MCF 10A (cell line): Measurements from ENCODE around the gene ZNF343. TPM values are rescaled to one million over a fixed set of nuclear protein-coding genes. Genes with fewer than 3 reads are reported as not detected.
"Not testable (repeated sequence)": the region's sequence is repeated elsewhere in the genome, so short reads cannot be mapped to it uniquely, and the experiment has no call there.

Experiments used
- BruUV-seq: library from RNA; stranded (reverse); fragments of 400-500 nt; replicated peaks from 2 replicates; lab custom pipeline; 2021; lab: Mats Ljungman, UMichigan
- CTCF ChIA-PET: fragments of 300-600 bp; sonication (Branson Sonifier 250); formaldehyde crosslinking; extraction: SDS; loops from one replicate; lab custom pipeline; 2021; ENCODE audit warnings: antibody characterized with exemption, inconsistent platforms; lab: Yijun Ruan, JAX
- POLR2A ChIA-PET: fragments of 300-600, 350-650 bp; sonication (Branson Sonifier 250); formaldehyde crosslinking; extraction: SDS; loops from one replicate; lab custom pipeline; 2020; ENCODE audit warnings: antibody characterized with exemption, inconsistent platforms; lab: Yijun Ruan, JAX
- DNase-seq: peaks from one replicate; pipeline ENCODE4 v3.0.0-alpha.2; 2018; ENCODE audit not compliant: unreplicated experiment
- H3K27ac Mint-ChIP-seq: one replicate; pipeline ENCODE4 v1.8.0; 2022; ENCODE audit warnings: mild to moderate bottlenecking, low read depth, mixed read lengths; ENCODE audit not compliant: unreplicated experiment
- H3K27me3 Mint-ChIP-seq: one replicate; pipeline ENCODE4 v1.8.0; 2022; ENCODE audit warnings: mixed read lengths; ENCODE audit not compliant: insufficient read depth, unreplicated experiment
- H3K36me3 Mint-ChIP-seq: one replicate; pipeline ENCODE4 v1.8.0; 2022; ENCODE audit warnings: mild to moderate bottlenecking, moderate library complexity, mixed read lengths; ENCODE audit not compliant: insufficient read depth, unreplicated experiment
- H3K4me1 Mint-ChIP-seq: one replicate; pipeline ENCODE4 v1.8.0; 2022; ENCODE audit warnings: mixed read lengths; ENCODE audit not compliant: insufficient read depth, unreplicated experiment
- H3K4me3 Mint-ChIP-seq: one replicate; pipeline ENCODE4 v1.8.0; 2022; ENCODE audit warnings: mild to moderate bottlenecking, moderate library complexity, mixed read lengths; ENCODE audit not compliant: unreplicated experiment
- H3K9me3 Mint-ChIP-seq: one replicate; pipeline ENCODE4 v1.8.0; 2022; ENCODE audit warnings: mixed read lengths; ENCODE audit not compliant: unreplicated experiment
- intact Hi-C: fragments of 100-400 bp; cut with micrococcal nuclease; formaldehyde crosslinking; loops from 2 replicates; pipeline ENCODE4 v1.14.1; 2022
- total RNA-seq: library from RNA; stranded (reverse); gene quantifications from 2 replicates; pipeline ENCODE4 v1.2.3, GENCODE V29; 2022
- TF ChIP-seq, protein P1 (sequence below): fragments of 200-600 bp; IDR thresholded peaks from one replicate; pipeline ENCODE4 v1.8.0; 2022; ENCODE audit warnings: antibody characterized with exemption, mild to moderate bottlenecking; ENCODE audit not compliant: unreplicated experiment

ZNF343 gene
- total RNA-seq, 1 experiment from 2014 or later: 16.6 TPM

GRCh38 chr20:2502808-2503384 lies 5.8 kb downstream of the ZNF343 start:
- POLR2A ChIA-PET, H3K27me3 Mint-ChIP-seq, H3K27ac Mint-ChIP-seq, H3K4me3 Mint-ChIP-seq, intact Hi-C loops, CTCF ChIA-PET, H3K9me3 Mint-ChIP-seq, BruUV-seq, DNase-seq, H3K4me1 Mint-ChIP-seq: not testable (repeated sequence)
- H3K36me3 Mint-ChIP-seq: peaks cover 26% of the 10 kb centered on the region

DNA sequence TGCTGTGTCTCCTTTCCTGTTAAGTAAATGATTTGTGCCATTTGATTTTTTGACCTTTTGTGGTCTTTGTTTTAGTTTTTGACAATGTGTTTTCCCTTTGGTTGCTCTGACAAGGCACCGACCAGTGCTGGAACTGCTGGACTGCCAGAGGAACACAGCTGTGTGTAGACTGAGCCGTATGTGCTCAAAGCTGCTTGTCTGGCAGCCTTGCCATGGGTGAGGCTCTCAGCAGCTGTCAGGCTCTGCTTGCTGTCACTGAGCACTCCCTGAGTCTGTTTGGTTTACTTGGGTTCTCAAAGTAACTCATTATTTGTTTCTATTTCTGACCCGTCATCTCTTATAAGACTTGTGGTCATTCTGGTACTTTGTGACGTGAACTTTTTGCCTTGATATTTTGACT lies 23.1 kb downstream of the ZNF343 start:
- intact Hi-C loops: no loop called here
- Mint-ChIP-seq H3K27ac (no peak overlapping the region), H3K9me3 (no peaks in the 10 kb centered on the region), H3K36me3 (peaks cover 73% of the 10 kb centered on the region), H3K4me3 (no peak overlapping the region), H3K27me3 (no peaks in the 10 kb centered on the region), H3K4me1 (no peaks in the 10 kb centered on the region)
- ChIA-PET CTCF (interaction anchor here (1.0 kb wide), 1 partner anchor 36 kb away, joined by 3 read pairs; no protein-coding TSS in a partner anchor), POLR2A (interaction anchor here (0.6 to 1.8 kb wide), 2 partner anchors 15 to 23 kb away, joined by 3 to 5 read pairs; partner anchors contain the start of genes SNRPB and ZNF343)
- DNase-seq: no peak
- TF ChIP-seq, protein P1, sequence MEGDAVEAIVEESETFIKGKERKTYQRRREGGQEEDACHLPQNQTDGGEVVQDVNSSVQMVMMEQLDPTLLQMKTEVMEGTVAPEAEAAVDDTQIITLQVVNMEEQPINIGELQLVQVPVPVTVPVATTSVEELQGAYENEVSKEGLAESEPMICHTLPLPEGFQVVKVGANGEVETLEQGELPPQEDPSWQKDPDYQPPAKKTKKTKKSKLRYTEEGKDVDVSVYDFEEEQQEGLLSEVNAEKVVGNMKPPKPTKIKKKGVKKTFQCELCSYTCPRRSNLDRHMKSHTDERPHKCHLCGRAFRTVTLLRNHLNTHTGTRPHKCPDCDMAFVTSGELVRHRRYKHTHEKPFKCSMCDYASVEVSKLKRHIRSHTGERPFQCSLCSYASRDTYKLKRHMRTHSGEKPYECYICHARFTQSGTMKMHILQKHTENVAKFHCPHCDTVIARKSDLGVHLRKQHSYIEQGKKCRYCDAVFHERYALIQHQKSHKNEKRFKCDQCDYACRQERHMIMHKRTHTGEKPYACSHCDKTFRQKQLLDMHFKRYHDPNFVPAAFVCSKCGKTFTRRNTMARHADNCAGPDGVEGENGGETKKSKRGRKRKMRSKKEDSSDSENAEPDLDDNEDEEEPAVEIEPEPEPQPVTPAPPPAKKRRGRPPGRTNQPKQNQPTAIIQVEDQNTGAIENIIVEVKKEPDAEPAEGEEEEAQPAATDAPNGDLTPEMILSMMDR: no peak
- no TSS peak for BruUV-seq

DNA sequence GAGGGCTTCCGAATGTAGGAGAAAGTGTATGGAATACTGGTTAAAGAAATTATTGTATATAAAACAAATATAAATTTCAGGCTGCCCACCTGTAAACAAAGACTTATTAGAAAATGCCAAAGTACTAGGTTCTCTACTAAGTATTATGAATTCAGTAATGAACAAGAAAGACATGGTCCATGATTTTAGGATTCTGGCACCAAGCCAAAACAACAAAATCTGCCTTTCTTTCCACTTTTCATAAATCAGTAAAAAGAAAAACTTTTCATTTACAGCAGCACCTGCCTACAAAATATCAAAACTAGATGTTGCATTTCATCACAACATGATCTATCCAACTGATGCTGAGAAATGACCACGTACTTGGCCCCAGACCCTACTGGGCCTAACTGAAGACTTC lies 23.6 kb downstream of the ZNF343 start:
- H3K4me3 Mint-ChIP-seq: no peak overlapping the region
- H3K27me3 Mint-ChIP-seq: no peaks in the 10 kb centered on the region
- H3K36me3 Mint-ChIP-seq: peaks cover 67% of the 10 kb centered on the region
- ChIA-PET CTCF (no interaction called here), POLR2A (no interaction called here)
- H3K27ac Mint-ChIP-seq: no peak overlapping the region
- no peaks in the 10 kb centered on the region for H3K9me3 Mint-ChIP-seq
- DNase-seq: no peak
- intact Hi-C loops: no loop called here
- TF ChIP-seq, protein P1: no peak
- no peaks in the 10 kb centered on the region for H3K4me1 Mint-ChIP-seq
- BruUV-seq: no TSS peak

- Mint-ChIP-seq H3K27ac (no peak overlapping the region), H3K27me3 (no peaks in the 10 kb centered on the region), H3K9me3 (no peaks in the 10 kb centered on the region), H3K4me3 (no peak overlapping the region), H3K36me3 (peaks cover 64% of the 10 kb centered on the region), H3K4me1 (no peaks in the 10 kb centered on the region)
- ChIA-PET POLR2A (interaction anchor here (0.7 to 1.7 kb wide), 3 partner anchors 13 to 47 kb away, joined by 3 to 6 read pairs (median 3); partner anchors contain the start of gene SNRPB), CTCF (interaction anchor here (0.6 kb wide), 1 partner anchor 38 kb away, joined by 3 read pairs; no protein-coding TSS in a partner anchor)
- intact Hi-C loops: no loop called here
- BruUV-seq: no TSS peak
- TF ChIP-seq, protein P1: no peak
- no peak for DNase-seq
These were observed 25.2 kb downstream of the ZNF343 start for GRCh38 chr20:2483504-2483903.
